NCI-H128 (cell line): ENCODE results near the gene RBM47.
"Not testable (repeated sequence)": the region's sequence is repeated elsewhere in the genome, so short reads cannot be mapped to it uniquely, and the experiment has no call there.

Source experiments
- DNase-seq: peaks from one replicate; lab custom pipeline; 2025; ENCODE audit not compliant: unreplicated experiment; lab: John Stamatoyannopoulos, UW

Gene RBM47

GRCh38 chr4:40418430-40419230 lies 211.0 kb downstream of the RBM47 start:
- no peak for DNase-seq

DNA sequence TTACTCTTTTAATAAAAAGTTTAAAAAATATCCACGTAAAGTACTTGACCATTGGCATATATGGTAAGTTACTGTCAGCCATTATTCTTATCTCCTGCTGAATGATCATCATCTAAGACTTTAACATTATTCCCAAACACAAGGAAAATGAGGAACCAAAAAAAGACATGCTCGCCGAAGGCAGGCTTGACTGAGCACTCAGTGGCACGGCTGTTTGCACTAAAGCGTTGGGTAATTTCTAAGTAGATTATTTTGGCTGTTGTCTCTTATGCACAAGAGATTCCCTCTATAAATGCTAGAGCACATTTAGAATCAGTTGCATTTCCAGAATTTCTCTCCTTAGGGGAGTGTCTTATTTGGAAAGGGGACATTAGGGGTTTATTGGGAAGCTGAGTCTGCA lies 211.7 kb downstream of the RBM47 start:
- no peak for DNase-seq

- DNase-seq = no peak
Observed at GRCh38 chr4:40414673-40415072, 215.0 kb downstream of the RBM47 start.

- DNase-seq = no peak
Observed at GRCh38 chr4:40412866-40413795, 216.5 kb downstream of the RBM47 start.

GRCh38 chr4:40412388-40412787 lies 217.3 kb downstream of the RBM47 start:
- DNase-seq = no peak

- DNase-seq = no peak
Observed at GRCh38 chr4:40409835-40410234, 219.8 kb downstream of the RBM47 start.

DNA sequence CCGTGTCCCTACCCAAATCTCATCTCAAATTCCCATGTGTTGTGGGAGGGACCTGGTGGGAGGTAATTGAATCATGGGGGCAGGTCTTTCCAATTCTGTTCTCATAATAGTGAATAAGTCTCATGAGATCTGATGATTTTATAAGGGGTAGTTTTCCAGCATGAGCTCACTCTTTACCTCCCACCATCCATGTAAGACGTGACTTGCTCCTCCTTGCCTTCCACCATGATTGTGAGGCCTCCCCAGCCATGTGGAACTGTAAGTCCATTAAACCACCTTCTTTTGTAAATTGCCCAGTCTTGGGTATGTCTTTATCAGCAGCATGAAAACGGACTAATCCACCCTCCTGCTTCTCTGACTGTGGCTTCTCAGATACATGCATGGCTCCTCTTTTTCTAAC lies 222.2 kb downstream of the RBM47 start:
- not testable (repeated sequence) for DNase-seq

DNA sequence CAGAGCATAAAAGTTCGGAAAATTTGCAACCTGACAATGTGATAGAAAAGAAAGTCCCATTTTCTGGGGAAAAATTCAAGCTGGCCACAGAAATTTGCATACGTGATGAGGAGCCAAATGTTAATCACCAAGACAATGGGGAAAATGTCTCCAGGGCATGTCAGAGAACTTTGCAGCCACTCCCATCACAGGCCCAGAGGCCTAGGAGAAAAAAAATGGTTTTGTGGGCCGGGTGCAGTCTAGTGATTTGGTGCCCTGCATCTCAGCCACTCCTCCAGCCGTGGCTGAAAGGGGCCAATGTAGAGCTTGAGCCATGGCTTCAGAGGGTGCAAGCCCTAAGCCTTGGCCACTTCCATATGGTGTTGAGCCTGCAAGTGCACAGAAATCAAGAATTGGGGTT lies 223.3 kb downstream of the RBM47 start:
- DNase-seq = no peak

DNA sequence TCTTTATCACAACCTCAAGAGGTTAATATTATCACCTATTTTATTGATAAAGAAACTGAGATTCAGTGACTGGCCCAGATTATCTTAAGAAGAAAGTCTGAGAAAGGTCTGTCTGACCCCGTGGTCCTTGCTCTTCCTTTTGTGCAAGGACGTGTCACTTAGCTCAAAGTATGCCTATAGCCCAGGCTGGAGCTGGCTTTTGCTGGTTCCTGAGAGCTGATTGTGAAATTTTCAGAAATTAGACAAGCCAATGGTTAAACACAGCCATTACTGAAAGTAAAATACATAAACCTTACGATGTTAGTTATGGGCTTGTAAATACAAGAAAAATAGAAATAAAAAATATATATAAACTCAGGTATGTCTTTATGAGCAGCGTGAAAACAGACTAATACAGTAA lies 224.5 kb downstream of the RBM47 start:
- no peak for DNase-seq

DNA sequence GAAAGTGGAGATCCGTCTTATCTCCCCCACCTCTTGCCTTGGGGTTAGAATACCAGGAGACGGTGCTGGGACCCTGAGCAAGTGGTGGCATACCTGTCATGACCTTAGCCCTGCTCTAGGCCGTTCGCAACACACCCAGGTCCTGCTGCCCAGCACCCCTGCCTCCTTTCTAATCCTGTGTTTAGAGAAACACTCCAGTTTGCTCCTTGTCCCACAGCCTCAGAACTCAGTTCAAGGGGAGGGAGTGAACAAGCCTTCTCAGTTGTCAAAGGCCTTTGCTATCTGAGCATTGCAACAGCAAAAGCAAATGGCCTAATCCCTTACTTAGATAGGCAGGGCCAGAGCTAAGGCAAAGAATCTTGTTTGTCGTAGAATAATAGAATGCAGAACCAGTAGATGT lies 226.6 kb downstream of the RBM47 start:
- no peak for DNase-seq

DNA sequence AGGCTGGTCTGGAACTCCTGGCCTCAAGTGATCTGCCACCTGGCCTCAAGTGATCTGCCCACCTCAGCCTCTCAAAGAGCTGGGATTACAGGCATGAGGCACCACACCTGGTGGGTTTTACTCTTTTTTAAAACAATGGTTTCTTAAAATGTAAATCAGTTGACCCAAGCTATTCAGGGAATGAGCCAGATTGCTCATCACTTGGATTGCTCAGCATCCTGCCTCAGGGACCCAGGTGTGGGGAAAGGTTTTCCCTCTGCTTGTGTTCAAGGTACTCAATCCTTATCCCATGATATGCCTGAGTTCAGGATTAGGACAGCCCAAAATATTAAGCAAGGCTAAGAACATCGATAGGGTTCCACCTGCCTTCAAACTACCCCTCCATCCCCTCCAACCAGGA lies 227.1 kb downstream of the RBM47 start:
- DNase-seq = no peak

DNA sequence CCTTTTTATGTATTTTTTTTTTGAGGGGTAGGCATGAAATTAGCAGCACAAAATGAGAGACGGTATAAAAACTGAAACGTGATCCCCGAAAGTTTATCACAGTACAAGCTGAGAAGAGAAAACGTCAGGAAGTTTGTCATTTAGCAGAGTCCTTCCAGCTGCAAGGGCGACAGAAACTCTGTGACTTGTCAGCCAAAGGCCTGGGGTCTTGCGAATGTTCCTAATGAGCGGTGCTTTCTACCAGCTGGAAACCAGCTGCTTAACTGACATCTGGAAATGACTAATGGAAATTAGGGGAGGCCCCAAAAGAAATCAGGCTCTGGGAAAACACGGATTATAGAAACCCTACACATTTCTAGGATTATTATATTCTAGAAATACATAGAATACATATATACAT lies 228.0 kb downstream of the RBM47 start:
- DNase-seq = no peak

GRCh38 chr4:40401096-40401495 lies 228.6 kb downstream of the RBM47 start:
- DNase-seq = no peak

DNA sequence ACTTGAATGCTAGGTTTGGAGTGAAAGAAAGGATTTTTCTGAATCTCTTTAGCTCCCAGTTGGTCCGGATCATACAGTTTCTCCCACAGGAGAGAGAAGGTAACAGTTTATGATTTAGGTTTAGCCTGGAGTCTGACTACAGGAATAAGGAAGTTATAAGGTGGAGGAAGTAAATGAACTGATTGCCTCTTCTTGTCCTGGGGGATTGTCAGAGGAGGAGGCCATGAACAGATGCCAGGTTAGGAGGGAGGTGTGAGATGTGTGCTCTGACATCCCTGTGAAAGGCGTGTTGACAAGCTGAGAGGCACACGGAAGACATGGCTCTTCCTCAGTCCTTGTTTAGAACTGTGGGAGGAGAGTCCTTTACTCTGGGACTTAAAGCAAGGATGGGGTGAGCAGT lies 230.1 kb downstream of the RBM47 start:
- no peak for DNase-seq

- DNase-seq = peak; percentile 58
Observed at GRCh38 chr4:40395908-40396793, 233.5 kb downstream of the RBM47 start.

GRCh38 chr4:40395166-40395900 lies 234.3 kb downstream of the RBM47 start:
- no peak for DNase-seq

GRCh38 chr4:40394236-40394635 lies 235.4 kb downstream of the RBM47 start:
- DNase-seq = no peak

- not testable (repeated sequence) for DNase-seq
Observed at GRCh38 chr4:40392241-40392640, 237.4 kb downstream of the RBM47 start.

GRCh38 chr4:40389986-40390385 lies 239.7 kb downstream of the RBM47 start:
- no peak for DNase-seq

DNA sequence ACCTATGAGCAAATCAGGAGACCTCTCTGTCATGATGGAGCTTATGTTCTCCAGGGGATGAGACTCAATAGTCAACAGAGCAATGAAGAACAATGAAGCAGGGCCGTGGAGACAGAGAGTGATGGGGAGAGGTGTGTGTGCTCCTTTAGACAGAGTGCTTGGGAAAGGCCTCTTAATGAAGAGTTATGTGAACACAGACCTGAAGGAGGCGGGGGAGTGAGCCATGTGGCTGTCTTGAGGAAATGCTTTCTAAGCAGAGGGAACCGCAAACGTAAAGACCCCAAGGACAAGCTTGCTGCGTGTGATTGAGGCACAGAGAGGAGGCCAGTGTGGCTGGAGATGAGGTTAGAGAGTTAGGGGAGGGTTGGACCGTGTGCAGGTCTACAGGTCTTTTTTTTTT lies 241.4 kb downstream of the RBM47 start:
- no peak for DNase-seq
